ENCODE measurements around the gene XYLT2.
A peak's percentile ranks its signal among the peaks of the same experiment; 100 is the strongest.
"Not testable (repeated sequence)": the region's sequence is repeated elsewhere in the genome, so short reads cannot be mapped to it uniquely, and the experiment has no call there.

XYLT2 gene

GRCh38 chr17:50345432-50346312, at the start of gene XYLT2:
TSS of gene XYLT2 (plus strand) at chr17:50346126. CDS start at chr17:50346141, 15 bp downstream.
- peak; percentile 97 for DNase-seq (ENCODE audit: low spot score)

GRCh38 chr17:50297407-50297865, 48.5 kb upstream of the XYLT2 start:
- peak; percentile 58 for DNase-seq (ENCODE audit: low spot score)

- no peak for DNase-seq (ENCODE audit: low spot score)
Measured at GRCh38 chr17:50298018-50298417, 47.9 kb upstream of the XYLT2 start.

GRCh38 chr17:50299776-50300175, 46.1 kb upstream of the XYLT2 start:
- DNase-seq (ENCODE audit: low spot score): no peak

- DNase-seq (ENCODE audit: low spot score): not testable (repeated sequence)
Measured at GRCh38 chr17:50300824-50301223, 45.1 kb upstream of the XYLT2 start.

GRCh38 chr17:50301891-50302584, 43.9 kb upstream of the XYLT2 start:
- no peak for DNase-seq (ENCODE audit: low spot score)

- no peak for DNase-seq (ENCODE audit: low spot score)
Measured at GRCh38 chr17:50303051-50303450, 42.9 kb upstream of the XYLT2 start.

- DNase-seq (ENCODE audit: low spot score): no peak
Measured at GRCh38 chr17:50303596-50303995, 42.3 kb upstream of the XYLT2 start.

- DNase-seq (ENCODE audit: low spot score): no peak
Measured at GRCh38 chr17:50304781-50305404, 41.0 kb upstream of the XYLT2 start.

- DNase-seq (ENCODE audit: low spot score): no peak
Measured at GRCh38 chr17:50307654-50308053, 38.3 kb upstream of the XYLT2 start.

- DNase-seq (ENCODE audit: low spot score): no peak
Measured at GRCh38 chr17:50308666-50309065, 37.3 kb upstream of the XYLT2 start.

GRCh38 chr17:50310455-50311111, 35.3 kb upstream of the XYLT2 start:
- no peak for DNase-seq (ENCODE audit: low spot score)

GRCh38 chr17:50311112-50311460, 34.8 kb upstream of the XYLT2 start:
- DNase-seq (ENCODE audit: low spot score): no peak

GRCh38 chr17:50311483-50311882, 34.4 kb upstream of the XYLT2 start:
- DNase-seq (ENCODE audit: low spot score): no peak

GRCh38 chr17:50312308-50312707, 33.6 kb upstream of the XYLT2 start:
- no peak for DNase-seq (ENCODE audit: low spot score)

- no peak for DNase-seq (ENCODE audit: low spot score)
Measured at GRCh38 chr17:50314456-50315011, 31.4 kb upstream of the XYLT2 start.

- no peak for DNase-seq (ENCODE audit: low spot score)
Measured at GRCh38 chr17:50316016-50316587, 29.8 kb upstream of the XYLT2 start.

GRCh38 chr17:50316660-50317059, 29.3 kb upstream of the XYLT2 start:
- DNase-seq (ENCODE audit: low spot score): not testable (repeated sequence)

GRCh38 chr17:50317121-50317520, 28.8 kb upstream of the XYLT2 start:
- DNase-seq (ENCODE audit: low spot score): no peak

- no peak for DNase-seq (ENCODE audit: low spot score)
Measured at GRCh38 chr17:50318501-50319285, 27.2 kb upstream of the XYLT2 start.
